ENCODE measurements around the gene BTK.

GRCh38 chrX:101369687-101370086 is 16.3 kb downstream of the BTK start:
- TF ChIP-seq POLR2A (IDR thresholded peaks at IDR 0.05) = no peak
- TF ChIP-seq, protein P1, sequence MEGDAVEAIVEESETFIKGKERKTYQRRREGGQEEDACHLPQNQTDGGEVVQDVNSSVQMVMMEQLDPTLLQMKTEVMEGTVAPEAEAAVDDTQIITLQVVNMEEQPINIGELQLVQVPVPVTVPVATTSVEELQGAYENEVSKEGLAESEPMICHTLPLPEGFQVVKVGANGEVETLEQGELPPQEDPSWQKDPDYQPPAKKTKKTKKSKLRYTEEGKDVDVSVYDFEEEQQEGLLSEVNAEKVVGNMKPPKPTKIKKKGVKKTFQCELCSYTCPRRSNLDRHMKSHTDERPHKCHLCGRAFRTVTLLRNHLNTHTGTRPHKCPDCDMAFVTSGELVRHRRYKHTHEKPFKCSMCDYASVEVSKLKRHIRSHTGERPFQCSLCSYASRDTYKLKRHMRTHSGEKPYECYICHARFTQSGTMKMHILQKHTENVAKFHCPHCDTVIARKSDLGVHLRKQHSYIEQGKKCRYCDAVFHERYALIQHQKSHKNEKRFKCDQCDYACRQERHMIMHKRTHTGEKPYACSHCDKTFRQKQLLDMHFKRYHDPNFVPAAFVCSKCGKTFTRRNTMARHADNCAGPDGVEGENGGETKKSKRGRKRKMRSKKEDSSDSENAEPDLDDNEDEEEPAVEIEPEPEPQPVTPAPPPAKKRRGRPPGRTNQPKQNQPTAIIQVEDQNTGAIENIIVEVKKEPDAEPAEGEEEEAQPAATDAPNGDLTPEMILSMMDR (IDR thresholded peaks at IDR 0.05 in 4 of 5, conservative IDR thresholded peaks at IDR 0.05 in 1 of 5) = no peak

Measured in gastrocnemius medialis (tissue), 4 donors.